UCSD-AML1 (cell line): ENCODE results near the gene CCDC144A.
"Not testable (repeated sequence)": the region's sequence is repeated elsewhere in the genome, so short reads cannot be mapped to it uniquely, and the experiment has no call there.

Experiments used
- DNase-seq: peaks from one replicate; lab custom pipeline; 2025; ENCODE audit not compliant: unreplicated experiment; lab: John Stamatoyannopoulos, UW

CCDC144A gene

GRCh38 chr17:16818821-16819683 lies 129.0 kb downstream of the CCDC144A start:
- DNase-seq = no peak

GRCh38 chr17:16820161-16820877 lies 130.3 kb downstream of the CCDC144A start:
- DNase-seq = no peak

GRCh38 chr17:16820979-16821543 lies 131.0 kb downstream of the CCDC144A start:
- DNase-seq = no peak

- DNase-seq = not testable (repeated sequence)
Measured at GRCh38 chr17:16822133-16822532, 132.1 kb downstream of the CCDC144A start.

GRCh38 chr17:16823768-16824406 lies 133.8 kb downstream of the CCDC144A start:
- DNase-seq = not testable (repeated sequence)
